HCT116 (cell line): ENCODE data around the gene KIAA1671. TPM values are rescaled to one million over a fixed set of nuclear protein-coding genes. Genes with fewer than 3 reads are reported as not detected.

ENCODE experiments used
- ATAC-seq: fragments of 200-7000 bp; cut with Tn5 transposase; 2 replicates; pipeline ENCODE4 v1.9.1; 2020; ENCODE audit warnings: mild to moderate bottlenecking, moderate library complexity
- BruUV-seq: library from RNA; stranded (reverse); fragments of 400-500 nt; replicated peaks from 2 replicates; lab custom pipeline; 2021; lab: Mats Ljungman, UMichigan
- CTCF ChIA-PET: fragments of 300-600 bp; sonication (Branson Sonifier 250); formaldehyde crosslinking; loops from one replicate; lab custom pipeline; 2021; ENCODE audit warnings: antibody characterized with exemption; lab: Charles Lee
- POLR2A ChIA-PET: fragments of 300-600, 350-600 bp; sonication (Branson Sonifier 250); formaldehyde crosslinking; loops from one replicate; lab custom pipeline; 2021; ENCODE audit warnings: antibody characterized with exemption; lab: Charles Lee
- RAD21 ChIA-PET, 2 experiments: fragments of 300-600 bp; sonication (Branson Sonifier 250); formaldehyde crosslinking; loops; one replicate each; lab custom pipeline; 2023; ENCODE audit warnings: low total read pairs in 2 of 2; ENCODE audit not compliant: uncharacterized antibody in 2 of 2, unreplicated experiment in 2 of 2, low non-redundant PET in 1 of 2; lab: Charles Lee
- DNase-seq: peaks from one replicate; pipeline ENCODE4 v3.0.0-alpha.2; 2010; ENCODE audit warnings: low read depth, low spot score
- H2AFZ ChIP-seq: fragments of 200-600 bp; shearing (Covaris generic), sonication (generic); 2 replicates; pipeline ENCODE4 v1.6.1; 2017; ENCODE audit warnings: low read depth, mixed run types, mixed read lengths, antibody characterized with exemption, low read length; ENCODE audit not compliant: poor library complexity, severe bottlenecking
- H3K27ac ChIP-seq: 2 replicates; pipeline ENCODE4 v1.5.1; 2012; ENCODE audit warnings: low read depth, low read length
- H3K27me3 ChIP-seq: fragments of 200-600 bp; sonication (generic); 2 replicates; pipeline ENCODE4 v1.6.1; 2016; ENCODE audit warnings: mixed run types, low read length, mixed read lengths; ENCODE audit not compliant: insufficient read depth
- H3K36me3 ChIP-seq, 2 experiments: fragments of 200-500 bp in 1 of 2; fragments of 200-600 bp in 1 of 2; sonication (Bioruptor generic) in 1 of 2; sonication (generic) in 1 of 2; 2 replicates each; pipeline versions ENCODE4 v1.5.1 to v1.6.1; 2014 to 2016; ENCODE audit warnings: low read length in 2 of 2, inconsistent platforms in 1 of 2, mixed read lengths in 1 of 2, mixed run types in 1 of 2; ENCODE audit not compliant: insufficient read depth in 2 of 2, control insufficient read depth in 1 of 2
- H3K4me1 ChIP-seq, 2 experiments: fragments of 200-600 bp in 1 of 2; sonication (generic) in 1 of 2; 2 replicates each; pipeline versions ENCODE4 v1.5.1 to v1.6.1; 2012 to 2017; ENCODE audit warnings: low read length in 2 of 2, inconsistent platforms in 1 of 2, mild to moderate bottlenecking in 1 of 2, mixed read lengths in 1 of 2, mixed run types in 1 of 2, moderate library complexity in 1 of 2; ENCODE audit not compliant: insufficient read depth in 2 of 2, control insufficient read depth in 1 of 2
- H3K4me2 ChIP-seq: fragments of 200-600 bp; sonication (generic); 2 replicates; pipeline ENCODE4 v1.6.1; 2017; ENCODE audit warnings: mixed run types, low read length, mixed read lengths
- H3K4me3 ChIP-seq, 2 experiments: fragments of 200-600 bp in 1 of 2; sonication (generic) in 1 of 2; replicated peaks in 1 of 2; 2 replicates each; pipeline ENCODE4 v1.5.1; 2011 to 2016; ENCODE audit warnings: low read length in 2 of 2, control low read depth in 1 of 2, low read depth in 1 of 2, mild to moderate bottlenecking in 1 of 2, mixed read lengths in 1 of 2, mixed run types in 1 of 2
- H3K79me2 ChIP-seq: fragments of 200-600 bp; sonication (generic); 2 replicates; pipeline ENCODE4 v1.6.1; 2017; ENCODE audit warnings: mild to moderate bottlenecking, mixed run types, low read length, moderate library complexity, mixed read lengths; ENCODE audit not compliant: insufficient read depth
- H3K9ac ChIP-seq: fragments of 200-600 bp; sonication (generic); 2 replicates; pipeline ENCODE4 v1.6.1; 2016; ENCODE audit warnings: low read length, mixed read lengths
- H3K9me2 ChIP-seq: fragments of 200-600 bp; sonication (generic), shearing (Covaris generic); 2 replicates; pipeline ENCODE4 v1.6.1; 2017; ENCODE audit warnings: mixed run types, mild to moderate bottlenecking, moderate library complexity; ENCODE audit not compliant: insufficient read depth
- H3K9me3 ChIP-seq, 2 experiments: fragments of 200-500 bp in 1 of 2; fragments of 200-600 bp in 1 of 2; sonication (Bioruptor generic) in 1 of 2; sonication (generic) in 1 of 2; 2 replicates each; pipeline ENCODE4 v1.6.1; 2014 to 2017; ENCODE audit warnings: low read length in 2 of 2, mixed read lengths in 2 of 2, inconsistent platforms in 1 of 2, low read depth in 1 of 2, mild to moderate bottlenecking in 1 of 2, mixed run types in 1 of 2, moderate library complexity in 1 of 2; ENCODE audit not compliant: control insufficient read depth in 1 of 2, insufficient read depth in 1 of 2
- H4K20me1 ChIP-seq: fragments of 200-600 bp; sonication (generic), shearing (Covaris generic); 2 replicates; pipeline ENCODE4 v1.6.1; 2017; ENCODE audit warnings: mixed run types, mild to moderate bottlenecking, moderate library complexity; ENCODE audit not compliant: insufficient read depth
- CBX3 ChIP-seq: IDR thresholded peaks from 2 replicates; pipeline ENCODE4 v1.6.1; 2012; ENCODE audit warnings: low read depth
- CEBPB ChIP-seq: IDR thresholded peaks from 2 replicates; pipeline ENCODE4 v1.6.1; 2012; ENCODE audit warnings: low read depth
- ELF1 ChIP-seq: IDR thresholded peaks from 2 replicates; pipeline ENCODE4 v1.6.1; 2012; ENCODE audit warnings: low read depth, borderline replicate concordance
- EZH2 ChIP-seq: fragments of 200-600 bp; sonication (generic); IDR thresholded peaks from 2 replicates; pipeline ENCODE4 v1.6.1; 2017; ENCODE audit warnings: antibody characterized with exemption, mixed run types
- EZH2phosphoT487 ChIP-seq: fragments of 200-600 bp; IDR thresholded peaks from 2 replicates; pipeline ENCODE4 v1.6.1; 2018; ENCODE audit warnings: antibody characterized with exemption, borderline replicate concordance
- FOSL1 ChIP-seq: IDR thresholded peaks from 2 replicates; pipeline ENCODE4 v1.6.1; 2012; ENCODE audit warnings: low read depth
- JUND ChIP-seq: IDR thresholded peaks from 2 replicates; pipeline ENCODE4 v1.6.1; 2012
- MAX ChIP-seq: IDR thresholded peaks from 2 replicates; pipeline ENCODE4 v1.6.1; 2012
- RAD21 ChIP-seq: IDR thresholded peaks from 2 replicates; pipeline ENCODE4 v1.6.1; 2012; ENCODE audit warnings: low read depth, mild to moderate bottlenecking
- SIN3A ChIP-seq: IDR thresholded peaks from 2 replicates; pipeline ENCODE4 v1.6.1; 2012; ENCODE audit warnings: low read depth
- SP1 ChIP-seq: IDR thresholded peaks from 2 replicates; pipeline ENCODE4 v1.6.1; 2012; ENCODE audit warnings: low read depth
- YY1 ChIP-seq: IDR thresholded peaks from 2 replicates; pipeline ENCODE4 v1.6.1; 2011; ENCODE audit warnings: low read length, low read depth, moderate library complexity, mild to moderate bottlenecking; ENCODE audit not compliant: insufficient replicate concordance; ENCODE audit errors: extremely low read depth
- ZBTB33 ChIP-seq: IDR thresholded peaks from 2 replicates; pipeline ENCODE4 v1.6.1; 2011; ENCODE audit warnings: mild to moderate bottlenecking, low read length, moderate library complexity; ENCODE audit not compliant: insufficient replicate concordance; ENCODE audit errors: extremely low read depth
- ZFX ChIP-seq: fragments of 450-650 bp; IDR thresholded peaks from 2 replicates; pipeline ENCODE4 v1.6.1; 2017
- ZNF274 ChIP-seq: fragments of 200-500 bp; sonication (Bioruptor generic); IDR thresholded peaks from 2 replicates; pipeline ENCODE4 v1.6.1; 2014; ENCODE audit warnings: mild to moderate bottlenecking, low read depth, low read length, inconsistent platforms
- intact Hi-C: fragments of 100-400 bp; cut with micrococcal nuclease; formaldehyde crosslinking; loops from 2 replicates; pipeline ENCODE4 v1.10.0; 2022
- total RNA-seq: library from RNA; stranded (reverse); gene quantifications from one replicate; pipeline ENCODE4 v1.2.1, GENCODE V29; 2021; ENCODE audit not compliant: unreplicated experiment

KIAA1671 gene
- total RNA-seq, 1 experiment from 2014 or later = 36.8 TPM

GRCh38 chr22:25223269-25223850 is 270.8 kb downstream of the KIAA1671 start:
- ATAC-seq = no peak

More at GRCh38 chr22:25223269-25223850, 270.8 kb downstream of the KIAA1671 start:
- no peaks in the 10 kb centered on the region for H3K4me1 ChIP-seq
- RAD21 ChIA-PET = no interaction called here
- TF ChIP-seq EZH2 (no peak), CEBPB (no peak), YY1 (no peak), CBX3 (no peak), MAX (no peak), ZBTB33 (no peak), SIN3A (no peak), ZFX (no peak), ZNF274 (no peak), EZH2phosphoT487 (no peak), ELF1 (no peak), RAD21 (no peak), JUND (no peak), FOSL1 (no peak), SP1 (no peak)
- TF ChIP-seq, all 23 proteins: peak for 0
- Histone ChIP-seq H3K9me3 (no peaks in the 10 kb centered on the region), H3K79me2 (no peaks in the 10 kb centered on the region), H3K27ac (no peak overlapping the region), H4K20me1 (no peaks in the 10 kb centered on the region), H3K9ac (no peak overlapping the region), H3K27me3 (peaks cover 26% of the 10 kb centered on the region), H2AFZ (no peak overlapping the region), H3K36me3 (no peaks in the 10 kb centered on the region), H3K4me3 (no peak overlapping the region), H3K9me2 (no peaks in the 10 kb centered on the region), H3K4me2 (no peak overlapping the region)
- POLR2A ChIA-PET = no interaction called here
- BruUV-seq = no TSS peak
- no peak for DNase-seq
- intact Hi-C loops = no loop called here
- CTCF ChIA-PET = no interaction called here
